Stomach (tissue), 9 donors: ENCODE data around the gene RSRC1. TPM values are rescaled to one million over a fixed set of nuclear protein-coding genes. Genes with fewer than 3 reads are reported as not detected.
"Not testable (repeated sequence)": the region's sequence is repeated elsewhere in the genome, so short reads cannot be mapped to it uniquely, and the experiment has no call there.

ENCODE experiments used
- DNase-seq, 2 donors: peaks; one replicate each; pipeline versions ENCODE4 v3.0.0 to v3.0.0-alpha.2; 2013 to 2019
- H3K27ac ChIP-seq, 5 donors: fragments of 200-600 bp in 4 of 5; sonication (generic) in 4 of 5; one replicate each; pipeline ENCODE4 v1.5.1; 2013 to 2019; ENCODE audit warnings: mild to moderate bottlenecking in 1 of 5, moderate library complexity in 1 of 5
- H3K27me3 ChIP-seq, 3 donors: fragments of 200-600 bp; sonication (generic); one replicate each; pipeline ENCODE4 v1.5.1; 2017 to 2019; ENCODE audit warnings: mixed run types in 1 of 3
- H3K36me3 ChIP-seq, 4 donors: fragments of 200-600 bp; sonication (generic); 1 replicate in 3 of 4; 2 replicates in 1 of 4; pipeline ENCODE4 v1.5.1; 2016 to 2019
- H3K4me1 ChIP-seq, 4 donors: fragments of 200-600 bp; sonication (generic); one replicate each; pipeline ENCODE4 v1.5.1; 2016 to 2019
- H3K4me3 ChIP-seq, 4 donors: fragments of 200-600 bp; sonication (generic) in 3 of 4; one replicate each; pipeline ENCODE4 v1.5.1; 2016 to 2019; ENCODE audit warnings: mild to moderate bottlenecking in 1 of 4
- H3K9me3 ChIP-seq, 4 donors: fragments of 200-600 bp; sonication (generic); one replicate each; pipeline ENCODE4 v1.5.1; 2016 to 2019
- CTCF ChIP-seq, 7 experiments: fragments of 450-650 bp in 4 of 7; fragments of 200-600 bp in 3 of 7; sonication (generic) in 3 of 7; IDR thresholded peaks; one replicate each; pipeline ENCODE4 v1.5.1; 2016 to 2019; ENCODE audit warnings: antibody characterized with exemption in 7 of 7, control low read depth in 2 of 7, mild to moderate bottlenecking in 1 of 7
- EP300 ChIP-seq: sonication (generic); formaldehyde crosslinking; IDR thresholded peaks from one replicate; pipeline ENCODE4 v1.6.1; 2017; ENCODE audit warnings: antibody characterized with exemption
- POLR2A ChIP-seq, 4 donors: fragments of 450-650 bp; IDR thresholded peaks; one replicate each; pipeline ENCODE4 v1.6.1; 2016; ENCODE audit warnings: antibody characterized with exemption in 4 of 4, control low read depth in 2 of 4, mild to moderate bottlenecking in 1 of 4, moderate library complexity in 1 of 4
- POLR2AphosphoS5 ChIP-seq, 3 donors: sonication (generic); formaldehyde crosslinking; IDR thresholded peaks; one replicate each; pipeline ENCODE4 v1.6.1; 2016; ENCODE audit warnings: antibody characterized with exemption in 3 of 3
- WGBS, 5 donors: extraction: QIAGEN DNeasy Blood & Tissue Kit in 3 of 5; methylation state at CpG; one replicate each; pipeline versions ENCODE4 v1.1.5 to v1.1.7; 2013 to 2018; 5-methylcytosine and 5-hydroxymethylcytosine counted together
- intact Hi-C: fragments of 100-400 bp; cut with DNase I; formaldehyde crosslinking; loops from one replicate; pipeline ENCODE4 v1.15.1; 2023; ENCODE audit warnings: low total_unique reads
- polyA plus RNA-seq, 3 donors: library from polyadenylated mRNA; stranded (reverse); fragments of 200-250 nt; gene quantifications; one replicate each; pipeline ENCODE4 v1.2.3, GENCODE V29; 2013
- total RNA-seq, 5 donors: library from RNA; depleted of rRNA; stranded (reverse); fragments of >200 nt; gene quantifications; one replicate each; pipeline versions ENCODE4 v1.1.0 to v1.2.3, GENCODE V29; 2014 to 2016
- donor health status: healthy with polysubstance abuse.
- donor health status: Bipolar disorder and iron deficiency.
- donor health status: healthy.

Gene RSRC1
- total and polyA plus RNA-seq, 8 donors = 1.7 to 502 (median 12.0) TPM

- Histone ChIP-seq H3K4me3 (no peak overlapping the region), H3K27ac (no peak overlapping the region), H3K4me1 (no peaks in the 10 kb centered on the region), H3K27me3 (no peaks in the 10 kb centered on the region), H3K9me3 (no peaks in the 10 kb centered on the region), H3K36me3 (no peaks in the 10 kb centered on the region)
- WGBS, 5 donors = 83 to 96% (median 93%) methylated on average over 1 of the region's 1 CpG
- DNase-seq = no peak
- TF ChIP-seq EP300 = no peak
- no peak for TF ChIP-seq CTCF (IDR thresholded peaks at IDR 0.05)
- TF ChIP-seq POLR2AphosphoS5 (IDR thresholded peaks at IDR 0.05) = no peak
- no peak for TF ChIP-seq POLR2A (IDR thresholded peaks at IDR 0.05)
- intact Hi-C loops = no loop called here
These were observed 293.1 kb downstream of the RSRC1 start for GRCh38 chr3:158403013-158403412.

- DNase-seq = no peak
- intact Hi-C loops = no loop called here
- 69 to 85% (median 76%) methylated on average over 1 of the region's 1 CpG for WGBS, 5 donors
These were observed 294.3 kb downstream of the RSRC1 start for GRCh38 chr3:158404131-158404718.

GRCh38 chr3:158405507-158405906, 295.6 kb downstream of the RSRC1 start:
- no peaks in the 10 kb centered on the region for H3K36me3 ChIP-seq
- no peak for DNase-seq
- no peak overlapping the region for H3K4me3 ChIP-seq
- intact Hi-C loops = no loop called here
- 89 to 98% (median 94%) methylated on average over 2 of the region's 2 CpGs for WGBS, 5 donors
- no peaks in the 10 kb centered on the region for H3K4me1 ChIP-seq
- H3K27me3 ChIP-seq = no peaks in the 10 kb centered on the region
- no peaks in the 10 kb centered on the region for H3K9me3 ChIP-seq
- TF ChIP-seq EP300 = no peak
- no peak for TF ChIP-seq POLR2A (IDR thresholded peaks at IDR 0.05)
- no peak overlapping the region for H3K27ac ChIP-seq

More at GRCh38 chr3:158404131-158404718, 294.3 kb downstream of the RSRC1 start:
- Histone ChIP-seq H3K4me3 (no peak overlapping the region), H3K9me3 (no peaks in the 10 kb centered on the region), H3K27ac (no peak overlapping the region), H3K4me1 (no peaks in the 10 kb centered on the region), H3K36me3 (no peaks in the 10 kb centered on the region), H3K27me3 (no peaks in the 10 kb centered on the region)
- no peak for TF ChIP-seq CTCF (IDR thresholded peaks at IDR 0.05)
- no peak for TF ChIP-seq EP300
- no peak for TF ChIP-seq POLR2AphosphoS5 (IDR thresholded peaks at IDR 0.05)
- TF ChIP-seq POLR2A (IDR thresholded peaks at IDR 0.05) = no peak

GRCh38 chr3:158407844-158408517, 298.1 kb downstream of the RSRC1 start:
- intact Hi-C loops = no loop called here

GRCh38 chr3:158408518-158408897, 298.6 kb downstream of the RSRC1 start:
- 74 to 84% (median 80%) methylated on average over 5 of the region's 5 CpGs for WGBS, 5 donors
- H3K4me3 ChIP-seq, H3K4me1 ChIP-seq, H3K27ac ChIP-seq, DNase-seq, intact Hi-C loops, H3K36me3 ChIP-seq, H3K27me3 ChIP-seq, H3K9me3 ChIP-seq: not testable (repeated sequence)

More at GRCh38 chr3:158407844-158408517, 298.1 kb downstream of the RSRC1 start:
- Histone ChIP-seq H3K9me3 (no peaks in the 10 kb centered on the region), H3K27me3 (no peaks in the 10 kb centered on the region), H3K4me3 (no peak overlapping the region), H3K27ac (no peak overlapping the region), H3K4me1 (no peaks in the 10 kb centered on the region), H3K36me3 (no peaks in the 10 kb centered on the region)
- DNase-seq = no peak
- TF ChIP-seq CTCF (IDR thresholded peaks at IDR 0.05) = no peak
- no peak for TF ChIP-seq EP300
- no peak for TF ChIP-seq POLR2A (IDR thresholded peaks at IDR 0.05)
- no peak for TF ChIP-seq POLR2AphosphoS5 (IDR thresholded peaks at IDR 0.05)
- 44 to 58% (median 57%) methylated on average over 4 of the region's 4 CpGs for WGBS, 5 donors
